ENCODE results near the gene TRAPPC11. TPM values are rescaled to one million over a fixed set of nuclear protein-coding genes. Genes with fewer than 3 reads are reported as not detected.

Gene TRAPPC11
- total and polyA plus RNA-seq, 2 of the 4 experiments (the other 2 are of a cell fraction), result 25.3 to 56.8 TPM

DNA sequence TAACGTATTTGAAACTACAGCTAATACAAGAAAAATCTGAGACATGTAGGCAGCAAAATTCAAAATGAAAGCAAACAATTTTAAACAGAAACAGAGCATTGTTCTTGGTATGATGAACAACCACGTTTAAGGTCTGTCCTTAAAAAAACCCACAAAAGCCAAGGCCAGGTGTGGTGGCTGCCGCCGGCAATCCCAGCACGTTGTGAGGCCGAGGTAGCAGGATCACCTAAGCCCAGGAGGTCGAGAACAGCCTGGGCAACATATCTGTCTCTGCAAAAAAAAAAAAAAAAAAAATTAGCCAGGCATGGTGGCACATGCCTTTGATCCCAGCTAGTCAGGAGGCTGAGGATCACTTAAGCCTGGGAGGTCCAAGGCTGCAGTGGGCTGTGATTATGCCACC is 13.8 kb upstream of the TRAPPC11 start:
- no peak for ATAC-seq (ENCODE audit: low read depth)
- Histone ChIP-seq H3K18ac (ENCODE audit: low read depth, low read length) (no peak overlapping the region), H3K79me1 (ENCODE audit: low read depth in 1 of 2, low read length in 2 of 2) (no peaks in the 10 kb centered on the region), H3K56ac (ENCODE audit: extremely low read depth, insufficient read depth, low read length) (no peak overlapping the region), H3K23ac (ENCODE audit: low read depth, low read length) (no peak overlapping the region), H4K91ac (ENCODE audit: insufficient read depth, low read depth, low read length) (no peak overlapping the region), H3K36me3 (ENCODE audit: control insufficient read depth, insufficient read depth, low read length) (peaks cover 28% of the 10 kb centered on the region), H2AK9ac (replicated peaks; ENCODE audit: low read depth, low read length, poor library complexity) (no peak overlapping the region), H3K4ac (ENCODE audit: low read depth, low read length) (no peak overlapping the region), H2BK15ac (ENCODE audit: low read depth, low read length) (no peak overlapping the region), H4K8ac (ENCODE audit: low read depth in 2 of 2, low read length in 2 of 2) (no peak overlapping the region), H3K27ac (ENCODE audit: insufficient read depth, low read length) (no peak overlapping the region), H3K9ac (ENCODE audit: low read depth, low read length) (no peak overlapping the region), H3K4me1 (ENCODE audit: control insufficient read depth, insufficient read depth, low read length) (no peaks in the 10 kb centered on the region), H3K9me3 (ENCODE audit: control insufficient read depth, insufficient read depth, low read length) (no peaks in the 10 kb centered on the region), H2BK120ac (ENCODE audit: low read depth, low read length) (no peak overlapping the region), H4K20me1 (ENCODE audit: insufficient read depth, low read length) (no peaks in the 10 kb centered on the region), H3K4me2 (ENCODE audit: low read depth, low read length) (no peak overlapping the region), H3K9me1 (ENCODE audit: insufficient read depth, low read length) (no peaks in the 10 kb centered on the region), H2AFZ (replicated peaks; ENCODE audit: low read length, poor library complexity) (no peak overlapping the region), H2BK20ac (ENCODE audit: low read depth, low read length) (no peak overlapping the region), H3K4me3 (ENCODE audit: insufficient read depth, low read depth, low read length) (no peak overlapping the region), H3K27me3 (ENCODE audit: control insufficient read depth, insufficient read depth, low read length) (no peaks in the 10 kb centered on the region), H2AK5ac (ENCODE audit: low read depth, low read length) (no peak overlapping the region), H2BK5ac (ENCODE audit: low read depth, low read length, poor library complexity, severe bottlenecking) (no peak overlapping the region), H4K5ac (ENCODE audit: low read depth, low read length) (no peak overlapping the region), H3K14ac (replicated peaks; ENCODE audit: low read depth, low read length) (no peak overlapping the region)
- no TSS peak for BruUV-seq (replicated peaks)
- 80% methylated on average over 1 of the region's 7 CpGs; no CpG with 5 or more reads in 1 of the 2 experiments for WGBS, 2 experiments (ENCODE audit: extremely low coverage in 2 of 2, insufficient read length in 1 of 2)
- TF ChIP-seq NFE2L2 (IDR thresholded peaks at IDR 0.05; ENCODE audit: low read depth, low read length) (no peak), FOS (IDR thresholded peaks at IDR 0.05; ENCODE audit: low read depth, low read length) (no peak), MAFK (IDR thresholded peaks at IDR 0.05; ENCODE audit: low read depth, low read length) (no peak), MAZ (IDR thresholded peaks at IDR 0.05; ENCODE audit: borderline replicate concordance, low read depth, low read length) (no peak), CHD1 (IDR thresholded peaks at IDR 0.05; ENCODE audit: low read depth, low read length) (no peak), POLR2A (IDR thresholded peaks at IDR 0.05; ENCODE audit: low read depth, low read length) (no peak), MXI1 (IDR thresholded peaks at IDR 0.05; ENCODE audit: borderline replicate concordance, low read depth, low read length) (no peak), SMC3 (IDR thresholded peaks at IDR 0.05; ENCODE audit: low read depth, low read length) (no peak), BHLHE40 (IDR thresholded peaks at IDR 0.05; ENCODE audit: low read depth, low read length) (no peak), RFX5 (IDR thresholded peaks at IDR 0.05; ENCODE audit: low read depth, low read length) (no peak), RAD21 (IDR thresholded peaks at IDR 0.05; ENCODE audit: low read length) (no peak), CEBPB (IDR thresholded peaks at IDR 0.05; ENCODE audit: low read depth, low read length) (no peak), RCOR1 (IDR thresholded peaks at IDR 0.05; ENCODE audit: insufficient replicate concordance, low read length) (no peak)
- TF ChIP-seq, protein P1, sequence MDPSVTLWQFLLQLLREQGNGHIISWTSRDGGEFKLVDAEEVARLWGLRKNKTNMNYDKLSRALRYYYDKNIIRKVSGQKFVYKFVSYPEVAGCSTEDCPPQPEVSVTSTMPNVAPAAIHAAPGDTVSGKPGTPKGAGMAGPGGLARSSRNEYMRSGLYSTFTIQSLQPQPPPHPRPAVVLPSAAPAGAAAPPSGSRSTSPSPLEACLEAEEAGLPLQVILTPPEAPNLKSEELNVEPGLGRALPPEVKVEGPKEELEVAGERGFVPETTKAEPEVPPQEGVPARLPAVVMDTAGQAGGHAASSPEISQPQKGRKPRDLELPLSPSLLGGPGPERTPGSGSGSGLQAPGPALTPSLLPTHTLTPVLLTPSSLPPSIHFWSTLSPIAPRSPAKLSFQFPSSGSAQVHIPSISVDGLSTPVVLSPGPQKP (IDR thresholded peaks at IDR 0.05; ENCODE audit: borderline replicate concordance, low read depth, low read length), result no peak
- TF ChIP-seq, protein P2, sequence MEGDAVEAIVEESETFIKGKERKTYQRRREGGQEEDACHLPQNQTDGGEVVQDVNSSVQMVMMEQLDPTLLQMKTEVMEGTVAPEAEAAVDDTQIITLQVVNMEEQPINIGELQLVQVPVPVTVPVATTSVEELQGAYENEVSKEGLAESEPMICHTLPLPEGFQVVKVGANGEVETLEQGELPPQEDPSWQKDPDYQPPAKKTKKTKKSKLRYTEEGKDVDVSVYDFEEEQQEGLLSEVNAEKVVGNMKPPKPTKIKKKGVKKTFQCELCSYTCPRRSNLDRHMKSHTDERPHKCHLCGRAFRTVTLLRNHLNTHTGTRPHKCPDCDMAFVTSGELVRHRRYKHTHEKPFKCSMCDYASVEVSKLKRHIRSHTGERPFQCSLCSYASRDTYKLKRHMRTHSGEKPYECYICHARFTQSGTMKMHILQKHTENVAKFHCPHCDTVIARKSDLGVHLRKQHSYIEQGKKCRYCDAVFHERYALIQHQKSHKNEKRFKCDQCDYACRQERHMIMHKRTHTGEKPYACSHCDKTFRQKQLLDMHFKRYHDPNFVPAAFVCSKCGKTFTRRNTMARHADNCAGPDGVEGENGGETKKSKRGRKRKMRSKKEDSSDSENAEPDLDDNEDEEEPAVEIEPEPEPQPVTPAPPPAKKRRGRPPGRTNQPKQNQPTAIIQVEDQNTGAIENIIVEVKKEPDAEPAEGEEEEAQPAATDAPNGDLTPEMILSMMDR (conservative IDR thresholded peaks at IDR 0.05; ENCODE audit: low read depth, low read length), result no peak
- TF ChIP-seq, protein P3, sequence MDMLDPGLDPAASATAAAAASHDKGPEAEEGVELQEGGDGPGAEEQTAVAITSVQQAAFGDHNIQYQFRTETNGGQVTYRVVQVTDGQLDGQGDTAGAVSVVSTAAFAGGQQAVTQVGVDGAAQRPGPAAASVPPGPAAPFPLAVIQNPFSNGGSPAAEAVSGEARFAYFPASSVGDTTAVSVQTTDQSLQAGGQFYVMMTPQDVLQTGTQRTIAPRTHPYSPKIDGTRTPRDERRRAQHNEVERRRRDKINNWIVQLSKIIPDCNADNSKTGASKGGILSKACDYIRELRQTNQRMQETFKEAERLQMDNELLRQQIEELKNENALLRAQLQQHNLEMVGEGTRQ (IDR thresholded peaks at IDR 0.05; ENCODE audit: low read depth, low read length), result no peak
- ChIA-PET POLR2A (ENCODE audit: unreplicated experiment) (no interaction called here), CTCF (interaction anchor here (0.6 kb wide), 1 partner anchor 967 kb away, joined by 3 read pairs; no protein-coding TSS in a partner anchor)
- intact Hi-C loops (cut with micrococcal nuclease) (no loop called here), in situ Hi-C loops (cut with MboI; ENCODE audit: low sequenced_read_pairs) (no loop called here), dilution Hi-C loops (cut with HindIII; ENCODE audit: low sequenced_read_pairs, unreplicated experiment) (no loop called here)
- no peak for DNase-seq
